DMS53 treated with DMSO at 0.1 percent for 48 hours (cell line): Measurements from ENCODE around the gene WNK2.
"Not testable (repeated sequence)": the region's sequence is repeated elsewhere in the genome, so short reads cannot be mapped to it uniquely, and the experiment has no call there.

Experiments
- DNase-seq: peaks from one replicate; lab custom pipeline; 2025; ENCODE audit not compliant: unreplicated experiment; lab: John Stamatoyannopoulos, UW

WNK2 gene

DNA sequence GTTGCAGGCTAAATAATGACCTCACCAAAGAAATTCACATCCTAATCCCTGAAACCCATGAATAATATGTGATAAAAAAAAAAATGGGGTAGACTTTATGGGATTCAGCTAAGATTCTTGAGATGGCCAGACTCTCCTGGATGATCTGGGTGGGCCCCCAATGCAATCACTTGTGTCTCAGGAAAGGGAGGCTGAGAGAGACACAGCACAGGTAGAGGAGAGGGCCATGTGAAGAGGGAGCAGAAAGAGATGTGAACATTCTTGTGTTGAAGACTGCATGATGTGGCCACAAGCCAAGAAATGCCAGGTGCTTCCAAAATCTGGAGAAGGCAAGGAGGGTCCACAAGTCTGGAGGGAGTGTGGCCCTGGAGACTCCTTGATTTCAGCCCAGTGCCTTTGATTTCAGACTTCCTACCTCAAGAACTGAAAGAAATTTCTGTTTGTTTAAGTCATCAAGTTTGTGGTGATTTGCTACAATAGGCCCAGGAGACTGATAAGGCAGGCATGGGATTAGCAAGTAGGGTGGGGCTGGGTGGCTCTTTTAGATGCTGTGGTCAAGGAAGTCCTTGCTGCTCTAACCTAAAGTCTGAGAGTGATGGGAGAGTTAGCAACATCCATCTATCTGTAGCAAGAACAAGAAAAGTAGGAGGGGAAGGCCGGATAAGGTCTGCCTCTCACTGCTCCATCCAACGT lies 180.9 kb downstream of the WNK2 start:
- DNase-seq: no peak

DNA sequence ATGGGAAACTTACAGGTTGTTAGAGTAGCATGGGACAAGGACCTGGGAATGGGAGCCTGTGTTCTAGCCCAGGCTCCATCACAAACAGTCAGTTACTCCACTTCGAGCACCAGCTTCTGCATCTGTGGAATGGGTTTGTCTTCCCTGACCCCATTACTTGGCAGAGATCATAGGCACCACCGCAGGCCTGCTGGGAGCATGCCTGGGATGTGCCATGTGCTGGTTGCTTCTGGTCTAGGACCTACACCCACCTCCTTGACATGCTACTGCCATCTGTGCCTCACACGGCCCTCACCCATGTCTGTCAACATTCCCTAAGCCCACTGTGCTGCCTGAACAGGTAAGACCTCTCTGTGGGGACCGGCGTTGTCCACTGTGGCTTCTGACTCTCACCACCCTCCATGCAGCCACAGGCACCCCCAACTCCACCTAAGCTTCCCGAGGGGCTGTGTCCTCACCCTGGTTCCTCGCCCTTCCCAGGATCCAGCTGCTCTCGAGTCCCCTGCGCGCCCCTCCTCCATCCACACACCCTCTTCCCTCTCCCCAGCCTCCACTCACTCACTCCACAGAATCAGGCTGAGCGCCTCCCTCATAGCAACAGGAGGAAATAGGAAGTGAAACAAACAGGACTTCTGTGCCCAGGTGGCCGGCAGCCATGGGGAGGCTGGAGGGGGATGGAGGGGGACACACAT lies 181.6 kb downstream of the WNK2 start:
- no peak for DNase-seq

DNA sequence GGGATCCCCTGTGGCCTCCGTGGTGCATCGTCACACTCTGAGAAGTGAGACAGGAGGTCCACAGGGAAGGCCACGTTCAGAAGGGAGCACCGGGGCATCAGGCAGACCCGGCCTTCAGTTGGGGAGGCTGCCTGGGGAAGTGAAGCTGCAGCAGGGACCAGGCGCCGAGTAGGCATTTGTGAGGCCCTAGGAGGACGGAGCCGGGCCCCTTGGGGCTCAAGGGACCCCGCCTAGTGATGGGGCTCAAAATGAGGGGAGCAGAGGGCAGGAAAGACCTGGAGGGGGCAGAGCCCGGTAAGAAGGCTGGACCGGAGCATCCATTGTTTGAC lies 182.1 kb downstream of the WNK2 start:
- no peak for DNase-seq

DNA sequence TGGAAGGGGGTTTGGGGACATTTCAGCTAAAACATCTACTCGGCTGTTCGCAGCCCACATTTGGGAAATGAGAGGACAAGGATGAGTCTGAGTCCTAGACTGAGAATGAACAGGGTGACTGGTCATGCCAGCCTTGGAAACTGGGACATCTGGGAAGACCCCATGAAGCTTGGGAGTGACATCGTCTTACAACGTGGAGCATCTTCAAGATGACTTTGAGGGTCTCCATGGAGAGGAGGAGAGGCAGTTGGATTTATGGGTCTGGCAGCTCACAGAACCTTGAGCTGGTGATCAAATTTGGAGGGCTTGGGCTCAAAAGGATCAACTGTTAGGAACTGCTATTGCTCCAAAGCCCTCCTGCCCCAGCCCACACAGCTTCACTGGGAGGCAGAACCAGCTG lies 182.5 kb downstream of the WNK2 start:
- not testable (repeated sequence) for DNase-seq

DNA sequence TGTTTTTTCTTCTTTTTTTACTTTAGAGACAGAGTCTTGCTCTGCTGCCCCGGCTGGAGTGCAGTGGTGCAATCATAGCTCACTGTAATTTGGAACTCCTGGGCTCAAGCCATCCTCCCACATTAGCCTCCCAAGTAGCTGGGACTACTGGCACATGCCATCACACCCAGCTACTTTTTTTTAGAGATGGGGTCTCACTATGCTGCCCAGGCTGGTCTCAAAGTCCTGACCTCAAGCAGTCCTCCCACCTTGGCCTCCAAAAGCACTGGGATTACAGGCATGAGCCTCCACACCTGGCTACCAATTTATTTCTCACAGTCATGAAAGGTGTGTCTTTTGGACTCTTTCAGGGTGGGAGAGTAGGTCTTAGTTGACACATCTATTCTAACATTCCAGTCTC lies 184.5 kb downstream of the WNK2 start:
- DNase-seq: no peak

DNA sequence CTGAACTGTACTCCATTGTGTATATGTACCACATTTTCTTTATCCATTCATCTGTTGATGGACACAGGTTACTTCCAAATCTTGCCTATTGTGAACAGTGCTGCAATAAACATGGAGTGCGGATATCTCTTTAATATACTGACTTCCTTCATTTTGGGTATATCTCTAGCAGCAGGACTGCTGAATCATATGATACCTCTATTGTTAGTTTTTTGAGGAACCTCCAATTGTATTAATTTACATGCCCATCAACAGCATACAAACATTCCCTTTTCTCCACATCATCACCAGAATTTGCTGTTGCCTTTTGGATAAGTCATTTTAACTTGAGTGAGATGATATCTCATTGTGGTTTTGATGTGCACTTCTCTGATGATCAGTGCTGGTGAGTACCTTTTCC lies 185.7 kb downstream of the WNK2 start:
- DNase-seq: no peak
